Esophagus squamous epithelium (tissue), 4 donors: ENCODE data around the gene DOK6.

Source experiments
- CTCF ChIP-seq, 6 experiments: fragments of 450-650 bp in 4 of 6; fragments of 200-600 bp in 2 of 6; sonication (generic) in 2 of 6; IDR thresholded peaks; one replicate each; pipeline ENCODE4 v1.5.1; 2016 to 2019; ENCODE audit warnings: antibody characterized with exemption in 6 of 6, mild to moderate bottlenecking in 4 of 6, moderate library complexity in 4 of 6
- POLR2A ChIP-seq, 4 donors: fragments of 450-650 bp; IDR thresholded peaks; one replicate each; pipeline ENCODE4 v1.6.1; 2017; ENCODE audit warnings: antibody characterized with exemption in 4 of 4, mild to moderate bottlenecking in 4 of 4, moderate library complexity in 3 of 4

GRCh38 chr18:69747388-69747787 lies 346.7 kb downstream of the DOK6 start:
- no peak for TF ChIP-seq POLR2A (IDR thresholded peaks at IDR 0.05)
- TF ChIP-seq CTCF (IDR thresholded peaks at IDR 0.05): no peak
